GM23338 (cell line): ENCODE measurements around the gene DCLK3. TPM values are rescaled to one million over a fixed set of nuclear protein-coding genes. Genes with fewer than 3 reads are reported as not detected.

Experiments used
- ATAC-seq: fragments of 200-7000 bp; cut with Tn5 transposase; 3 replicates; pipeline ENCODE4 v1.9.1; 2020
- DNase-seq: peaks from one replicate; pipeline ENCODE4 v3.0.0-alpha.2; 2015; ENCODE audit warnings: low spot score
- H2AFZ ChIP-seq: fragments of 200-600 bp; sonication (generic); 2 replicates; pipeline ENCODE4 v1.8.0; 2016; ENCODE audit warnings: antibody characterized with exemption, mild to moderate bottlenecking, moderate library complexity
- H3F3A ChIP-seq: fragments of 200-600 bp; sonication (generic); replicated peaks from 2 replicates; pipeline ENCODE4 v1.8.0; 2017; ENCODE audit warnings: antibody characterized with exemption, mixed run types, low read depth
- H3K27ac ChIP-seq: fragments of 200-600 bp; sonication (generic); 2 replicates; pipeline ENCODE4 v1.6.1; 2016; ENCODE audit warnings: low read depth
- H3K27me3 ChIP-seq: fragments of 200-600 bp; sonication (generic); 2 replicates; pipeline ENCODE4 v1.8.0; 2016; ENCODE audit warnings: mild to moderate bottlenecking, mixed run types, moderate library complexity; ENCODE audit not compliant: insufficient read depth
- H3K36me3 ChIP-seq: fragments of 200-600 bp; sonication (generic); 2 replicates; pipeline ENCODE4 v1.8.0; 2016; ENCODE audit warnings: mild to moderate bottlenecking; ENCODE audit not compliant: insufficient read depth
- H3K4me1 ChIP-seq: fragments of 200-600 bp; sonication (generic); 2 replicates; pipeline ENCODE4 v1.8.0; 2016; ENCODE audit warnings: mild to moderate bottlenecking, moderate library complexity; ENCODE audit not compliant: insufficient read depth
- H3K4me2 ChIP-seq: fragments of 200-600 bp; sonication (generic); 2 replicates; pipeline ENCODE4 v1.7.1; 2017; ENCODE audit warnings: mixed run types
- H3K4me3 ChIP-seq: fragments of 200-600 bp; sonication (generic); 2 replicates; pipeline ENCODE4 v1.6.1; 2016; ENCODE audit warnings: mixed run types
- H3K79me2 ChIP-seq: fragments of 200-600 bp; sonication (generic); replicated peaks from 2 replicates; pipeline ENCODE4 v1.8.0; 2017; ENCODE audit warnings: mild to moderate bottlenecking; ENCODE audit not compliant: insufficient read depth
- H3K9me2 ChIP-seq: fragments of 200-600 bp; sonication (generic); 2 replicates; pipeline ENCODE4 v1.8.0; 2017; ENCODE audit not compliant: insufficient read depth
- H4K20me1 ChIP-seq: fragments of 200-600 bp; sonication (generic); replicated peaks from 2 replicates; pipeline ENCODE4 v1.8.0; 2017; ENCODE audit warnings: mild to moderate bottlenecking; ENCODE audit not compliant: insufficient read depth
- H3K27ac Mint-ChIP-seq: 2 replicates; pipeline ENCODE4 v1.8.0; 2020; ENCODE audit warnings: inconsistent platforms, mild to moderate bottlenecking, moderate library complexity, mixed read lengths
- H3K27me3 Mint-ChIP-seq: 3 replicates; pipeline ENCODE4 v1.8.0; 2022; ENCODE audit warnings: low read depth, mild to moderate bottlenecking, moderate library complexity, mixed read lengths, inconsistent platforms; ENCODE audit not compliant: insufficient read depth, poor library complexity
- H3K36me3 Mint-ChIP-seq: 3 replicates; pipeline ENCODE4 v1.8.0; 2021; ENCODE audit warnings: low read depth, mild to moderate bottlenecking, inconsistent platforms, moderate library complexity, mixed read lengths
- H3K4me1 Mint-ChIP-seq: 3 replicates; pipeline ENCODE4 v1.8.0; 2020; ENCODE audit warnings: mild to moderate bottlenecking, inconsistent platforms, mixed read lengths
- H3K4me3 Mint-ChIP-seq: 3 replicates; pipeline ENCODE4 v1.8.0; 2021; ENCODE audit warnings: moderate library complexity, mild to moderate bottlenecking, inconsistent platforms, mixed read lengths
- H3K9me3 Mint-ChIP-seq: 3 replicates; pipeline ENCODE4 v1.8.0; 2020; ENCODE audit warnings: moderate library complexity, mild to moderate bottlenecking, inconsistent platforms, mixed read lengths
- CREB1 ChIP-seq: fragments of 250-450 bp; sonication (Bioruptor Pico); IDR thresholded peaks from 2 replicates; pipeline ENCODE4 v1.5.0; 2020; ENCODE audit warnings: low read depth, mild to moderate bottlenecking, moderate library complexity
- CTCF ChIP-seq, 2 experiments: fragments of 200-600 bp in 1 of 2; sonication (generic) in 1 of 2; conservative IDR thresholded peaks; 2 replicates each; pipeline versions ENCODE4 v1.5.1 to v1.6.1; 2016 to 2017; ENCODE audit warnings: antibody characterized with exemption in 2 of 2, low read depth in 2 of 2, mild to moderate bottlenecking in 2 of 2, moderate library complexity in 1 of 2
- ETS1 ChIP-seq: IDR thresholded peaks from 2 replicates; pipeline ENCODE4 v1.6.1; 2016; ENCODE audit warnings: antibody characterized with exemption
- EZH2 ChIP-seq: fragments of 200-600 bp; sonication (generic); IDR thresholded peaks from one replicate; pipeline ENCODE4 v1.8.0; 2017; ENCODE audit warnings: antibody characterized with exemption, mild to moderate bottlenecking, low read depth; ENCODE audit not compliant: unreplicated experiment
- EZH2phosphoT487 ChIP-seq: fragments of 200-600 bp; sonication (generic); IDR thresholded peaks from one replicate; pipeline ENCODE4 v1.8.1; 2018; ENCODE audit warnings: antibody characterized with exemption; ENCODE audit not compliant: unreplicated experiment
- JUNB ChIP-seq: IDR thresholded peaks from one replicate; pipeline ENCODE4 v1.6.1; 2016; ENCODE audit warnings: antibody characterized with exemption; ENCODE audit not compliant: unreplicated experiment
- NANOG ChIP-seq: IDR thresholded peaks from 2 replicates; pipeline ENCODE4 v1.6.1; 2016; ENCODE audit warnings: antibody characterized with exemption, borderline replicate concordance
- POLR2AphosphoS5 ChIP-seq: IDR thresholded peaks from 2 replicates; pipeline ENCODE4 v1.6.1; 2016; ENCODE audit warnings: antibody characterized with exemption, low read depth
- REST ChIP-seq: IDR thresholded peaks from one replicate; pipeline ENCODE4 v1.6.1; 2018; ENCODE audit warnings: antibody characterized with exemption; ENCODE audit not compliant: unreplicated experiment
- STAT1 ChIP-seq: IDR thresholded peaks from one replicate; pipeline ENCODE4 v1.6.1; 2016; ENCODE audit warnings: antibody characterized with exemption; ENCODE audit not compliant: unreplicated experiment
- ZNF114 ChIP-seq: fragments of 250-450 bp; sonication (Bioruptor Pico); IDR thresholded peaks from 2 replicates; pipeline ENCODE4 v1.5.0; 2020; ENCODE audit warnings: mild to moderate bottlenecking, moderate library complexity
- ZNF331 ChIP-seq: fragments of 250-450 bp; sonication (Bioruptor Pico); IDR thresholded peaks from 2 replicates; pipeline ENCODE4 v1.5.0; 2020; ENCODE audit warnings: low read depth, mild to moderate bottlenecking, moderate library complexity
- ZNF462 ChIP-seq: fragments of 250-450 bp; sonication (Bioruptor Pico); IDR thresholded peaks from 2 replicates; pipeline ENCODE4 v1.5.0; 2020; ENCODE audit warnings: mild to moderate bottlenecking, moderate library complexity
- polyA plus RNA-seq: library from polyadenylated mRNA; unstranded; fragments of >200 nt; fragmentation: Nextera tagmentation; extraction: Ambion mirVana; gene quantifications from 2 replicates; pipeline ENCODE4 v1.2.1, GENCODE V29; 2016
- total RNA-seq: library from RNA; depleted of rRNA; stranded (reverse); fragments of >200 nt; shearing (Covaris generic); gene quantifications from 2 replicates; pipeline ENCODE4 v1.2.3, GENCODE V29; 2014

The DCLK3 gene
- total and polyA plus RNA-seq, 2 experiments from 2014 or later, result 0.40 to 0.66 TPM

- Histone ChIP-seq H3K27me3 (no peaks in the 10 kb centered on the region), H3K27ac (no peak overlapping the region), H4K20me1 (no peaks in the 10 kb centered on the region), H3K4me2 (no peak overlapping the region), H3K4me1 (peaks cover 7% of the 10 kb centered on the region), H2AFZ (no peak overlapping the region), H3K36me3 (no peaks in the 10 kb centered on the region), H3K9me2 (no peaks in the 10 kb centered on the region), H3K4me3 (no peak overlapping the region), H3F3A (no peaks in the 10 kb centered on the region), H3K79me2 (no peaks in the 10 kb centered on the region)
- no peak overlapping the region for H3K27ac Mint-ChIP-seq
- H3K36me3 Mint-ChIP-seq, result no peaks in the 10 kb centered on the region
- H3K9me3 Mint-ChIP-seq, result no peaks in the 10 kb centered on the region
- peaks cover 4% of the 10 kb centered on the region for H3K27me3 Mint-ChIP-seq
- TF ChIP-seq REST, result no peak
- no peak for TF ChIP-seq STAT1
- TF ChIP-seq JUNB, result no peak
- TF ChIP-seq CREB1, result no peak
- no peak for TF ChIP-seq ZNF331 (CRISPR knock-in tag)
- no peak for TF ChIP-seq ZNF462 (CRISPR knock-in tag)
- no peak for TF ChIP-seq POLR2AphosphoS5
- no peak for TF ChIP-seq EZH2
- TF ChIP-seq NANOG, result no peak
- no peak for TF ChIP-seq ZNF114 (CRISPR knock-in tag)
- no peak for TF ChIP-seq EZH2phosphoT487
- no peak for TF ChIP-seq CTCF (conservative IDR thresholded peaks at IDR 0.05; ENCODE audit: low read depth in 2 of 2)
- TF ChIP-seq ETS1, result no peak
- H3K4me1 Mint-ChIP-seq, result peaks cover 10% of the 10 kb centered on the region
- no peak overlapping the region for H3K4me3 Mint-ChIP-seq
- no peak for ATAC-seq
- DNase-seq, result no peak
Measured at GRCh38 chr3:36704280-36704679, 60.1 kb downstream of the DCLK3 start.
